Kidney epithelial cell (primary cell): ENCODE results near the gene SSH3. TPM values are rescaled to one million over a fixed set of nuclear protein-coding genes. Genes with fewer than 3 reads are reported as not detected.

Source experiments
- DNase-seq: peaks from one replicate; pipeline ENCODE4 v3.0.0-alpha.2; 2010; ENCODE audit warnings: low read depth
- H3K27me3 ChIP-seq: 2 replicates; pipeline ENCODE4 v1.6.0; 2011; ENCODE audit warnings: low read length; ENCODE audit not compliant: control insufficient read depth, insufficient read depth
- H3K36me3 ChIP-seq: 2 replicates; pipeline ENCODE4 v1.5.1; 2011; ENCODE audit warnings: low read length; ENCODE audit not compliant: control insufficient read depth, insufficient read depth
- H3K4me3 ChIP-seq: 2 replicates; pipeline ENCODE4 v1.5.1; 2011; ENCODE audit warnings: low read depth, mild to moderate bottlenecking, control low read depth, low read length
- CTCF ChIP-seq: IDR thresholded peaks from 2 replicates; pipeline ENCODE4 v1.5.1; 2011; ENCODE audit warnings: mild to moderate bottlenecking, moderate library complexity, low read length, control low read depth, inconsistent platforms; ENCODE audit not compliant: insufficient read depth, poor library complexity, severe bottlenecking
- total RNA-seq: library from RNA; depleted of rRNA; stranded (reverse); fragments of >200 nt; gene quantifications from 2 replicates; pipeline ENCODE4 v1.2.3, GENCODE V29; 2015

SSH3 gene
- total RNA-seq, 1 donor from 2014 or later: 39.9 TPM

GRCh38 chr11:67355023-67355793, 51.9 kb downstream of the SSH3 start:
- no peaks in the 10 kb centered on the region for H3K36me3 ChIP-seq
- no peak for DNase-seq
- H3K27me3 ChIP-seq: no peaks in the 10 kb centered on the region
- TF ChIP-seq CTCF: no peak
- no peak overlapping the region for H3K4me3 ChIP-seq

- Histone ChIP-seq H3K27me3 (no peaks in the 10 kb centered on the region), H3K4me3 (no peak overlapping the region), H3K36me3 (no peaks in the 10 kb centered on the region)
- DNase-seq: no peak
- TF ChIP-seq CTCF: no peak
These were observed 52.6 kb downstream of the SSH3 start for GRCh38 chr11:67355794-67356386.

- no peaks in the 10 kb centered on the region for H3K36me3 ChIP-seq
- no peaks in the 10 kb centered on the region for H3K27me3 ChIP-seq
- H3K4me3 ChIP-seq: no peak overlapping the region
- no peak for DNase-seq
- TF ChIP-seq CTCF: no peak
These were observed 53.1 kb downstream of the SSH3 start for GRCh38 chr11:67356387-67356863.

GRCh38 chr11:67356864-67357561, 53.7 kb downstream of the SSH3 start:
- H3K4me3 ChIP-seq: no peak overlapping the region
- H3K27me3 ChIP-seq: no peaks in the 10 kb centered on the region

More at GRCh38 chr11:67356864-67357561, 53.7 kb downstream of the SSH3 start:
- H3K36me3 ChIP-seq: no peaks in the 10 kb centered on the region
- DNase-seq: no peak
- peak; percentile 95 for TF ChIP-seq CTCF
